Kidney (tissue), 14 donors: ENCODE data around the gene C1QA. TPM values are rescaled to one million over a fixed set of nuclear protein-coding genes. Genes with fewer than 3 reads are reported as not detected.

Experiments
- DNase-seq, 5 donors: peaks; one replicate each; pipeline ENCODE4 v3.0.0-alpha.2; 2013 to 2020
- FAIRE-seq: peaks from 2 replicates; lab custom pipeline; 2012; peaks lifted over from hg19 to GRCh38; lab: Jason Lieb, UNC
- H3K27ac ChIP-seq, 2 donors: one replicate each; pipeline ENCODE4 v1.7.0; 2013; ENCODE audit warnings: low read depth in 2 of 2, low read length in 2 of 2, inconsistent platforms in 1 of 2
- H3K27me3 ChIP-seq: one replicate; pipeline ENCODE4 v1.7.1; 2013; ENCODE audit warnings: low read length, inconsistent platforms; ENCODE audit not compliant: control insufficient read depth, insufficient read depth
- H3K36me3 ChIP-seq, 3 donors: one replicate each; pipeline versions ENCODE4 v1.7.0 to v1.7.1; 2013; ENCODE audit warnings: low read length in 3 of 3, control low read depth in 1 of 3, inconsistent platforms in 1 of 3; ENCODE audit not compliant: insufficient read depth in 3 of 3, control insufficient read depth in 2 of 3
- H3K4me1 ChIP-seq, 3 donors: one replicate each; pipeline versions ENCODE4 v1.7.0 to v1.7.1; 2013; ENCODE audit warnings: low read length in 3 of 3, inconsistent platforms in 1 of 3, low read depth in 1 of 3; ENCODE audit not compliant: control insufficient read depth in 2 of 3, insufficient read depth in 2 of 3
- H3K4me3 ChIP-seq, 3 donors: one replicate each; pipeline versions ENCODE4 v1.7.0 to v1.8.1; 2013; ENCODE audit warnings: low read length in 3 of 3, control low read depth in 1 of 3, inconsistent platforms in 1 of 3
- H3K9ac ChIP-seq, 3 donors: one replicate each; pipeline versions ENCODE4 v1.7.0 to v1.7.1; 2013; ENCODE audit warnings: low read length in 3 of 3, control low read depth in 1 of 3, inconsistent platforms in 1 of 3
- H3K9me3 ChIP-seq, 3 donors: one replicate each; pipeline versions ENCODE4 v1.7.0 to v1.7.1; 2013; ENCODE audit warnings: low read length in 3 of 3, control low read depth in 1 of 3, inconsistent platforms in 1 of 3; ENCODE audit not compliant: control insufficient read depth in 2 of 3, insufficient read depth in 1 of 3
- CTCF ChIP-seq: IDR thresholded peaks from 3 replicates; pipeline ENCODE4 v1.5.1; 2012; ENCODE audit warnings: mild to moderate bottlenecking, moderate library complexity, borderline replicate concordance; ENCODE audit not compliant: insufficient read depth; ENCODE audit errors: extremely low read depth
- intact Hi-C: fragments of 100-400 bp; cut with DNase I; formaldehyde crosslinking; loops from one replicate; pipeline ENCODE4 v1.11.1; 2022
- polyA plus RNA-seq: library from polyadenylated mRNA; stranded (reverse); fragments of 350-450 nt; fragmentation: Illumina TruSeq; extraction: RNeasy Lipid Tissue Mini Kit (QIAGEN cat#74804); gene quantifications from one replicate; pipeline ENCODE4 v1.2.3, GENCODE V29; 2014; ENCODE audit warnings: low read depth, low replicate concordance; ENCODE audit not compliant: insufficient read depth
- total RNA-seq: library from RNA; stranded (reverse); fragmentation: NEBNext Ultra II Directional; extraction: Animal tissue kit (Norgen Biotek cat#: 25700); gene quantifications from one replicate; pipeline ENCODE4 v1.2.1, GENCODE V29; 2021
- donor health status: control.
- donor health status: control.
- donor health status: control.
- donor health status: control.
- donor health status: control.
- donor health status: DM: yes; HTN: yes; CAD: no.
- donor health status: Normal renal cell carcinoma (clear cell type).

Gene C1QA
- total and polyA plus RNA-seq, 2 donors from 2014 or later: 150 to 238 TPM

- TF ChIP-seq CTCF: no peak
- no peak overlapping the region for H3K4me3 ChIP-seq
- H3K9me3 ChIP-seq: no peaks in the 10 kb centered on the region
- DNase-seq: no peak
- no peak overlapping the region for H3K9ac ChIP-seq
- H3K36me3 ChIP-seq: no peaks in the 10 kb centered on the region
- H3K27me3 ChIP-seq: no peaks in the 10 kb centered on the region
- intact Hi-C loops: no loop called here
- FAIRE-seq: no peak
- H3K27ac ChIP-seq: no peak overlapping the region
- H3K4me1 ChIP-seq: no peaks in the 10 kb centered on the region
These were observed 9.9 kb upstream of the C1QA start for GRCh38 chr1:22626237-22627157.

GRCh38 chr1:22627331-22627730, 9.1 kb upstream of the C1QA start:
- H3K9ac ChIP-seq: no peak overlapping the region
- no peak overlapping the region for H3K4me3 ChIP-seq
- no peaks in the 10 kb centered on the region for H3K36me3 ChIP-seq
- intact Hi-C loops: no loop called here
- FAIRE-seq (no peak), DNase-seq (no peak)
- no peak for TF ChIP-seq CTCF
- H3K9me3 ChIP-seq: no peaks in the 10 kb centered on the region
- no peak overlapping the region for H3K27ac ChIP-seq
- H3K4me1 ChIP-seq: no peaks in the 10 kb centered on the region
- no peaks in the 10 kb centered on the region for H3K27me3 ChIP-seq

GRCh38 chr1:22628698-22629444, 7.6 kb upstream of the C1QA start:
- Histone ChIP-seq H3K27ac (no peak overlapping the region), H3K4me3 (no peak overlapping the region), H3K36me3 (no peaks in the 10 kb centered on the region), H3K9ac (no peak overlapping the region), H3K9me3 (no peaks in the 10 kb centered on the region), H3K27me3 (no peaks in the 10 kb centered on the region), H3K4me1 (no peaks in the 10 kb centered on the region)
- FAIRE-seq (no peak), DNase-seq (no peak)
- intact Hi-C loops: no loop called here
- TF ChIP-seq CTCF: no peak
